ENCODE data around the gene CNKSR3.

CNKSR3 gene

DNA sequence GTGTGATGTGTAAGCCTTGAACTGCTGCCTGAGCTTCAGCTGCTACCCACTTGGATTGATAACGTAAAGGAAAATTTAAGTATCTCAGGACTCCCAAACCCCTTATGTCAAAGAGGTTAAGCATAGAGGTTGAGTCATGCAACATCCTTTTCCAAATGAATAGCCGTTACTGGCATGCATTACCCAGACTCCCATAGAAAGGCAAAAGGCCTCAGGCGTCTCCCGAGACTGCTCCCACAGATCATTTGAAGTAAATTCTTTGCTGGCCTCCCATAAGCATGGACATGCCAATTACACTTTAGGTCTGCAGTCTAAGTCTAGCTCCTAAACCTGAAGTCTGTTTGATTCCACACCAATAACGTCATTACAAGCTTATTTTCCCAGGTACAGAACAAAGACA lies 168.6 kb downstream of the CNKSR3 start:
- no peaks in the 10 kb centered on the region for H3K27me3 ChIP-seq
- intact Hi-C loops (cut with DNase I; ENCODE audit: low total_unique reads) = no loop called here
- H3K9me3 ChIP-seq = no peaks in the 10 kb centered on the region
- TF ChIP-seq, protein P1, sequence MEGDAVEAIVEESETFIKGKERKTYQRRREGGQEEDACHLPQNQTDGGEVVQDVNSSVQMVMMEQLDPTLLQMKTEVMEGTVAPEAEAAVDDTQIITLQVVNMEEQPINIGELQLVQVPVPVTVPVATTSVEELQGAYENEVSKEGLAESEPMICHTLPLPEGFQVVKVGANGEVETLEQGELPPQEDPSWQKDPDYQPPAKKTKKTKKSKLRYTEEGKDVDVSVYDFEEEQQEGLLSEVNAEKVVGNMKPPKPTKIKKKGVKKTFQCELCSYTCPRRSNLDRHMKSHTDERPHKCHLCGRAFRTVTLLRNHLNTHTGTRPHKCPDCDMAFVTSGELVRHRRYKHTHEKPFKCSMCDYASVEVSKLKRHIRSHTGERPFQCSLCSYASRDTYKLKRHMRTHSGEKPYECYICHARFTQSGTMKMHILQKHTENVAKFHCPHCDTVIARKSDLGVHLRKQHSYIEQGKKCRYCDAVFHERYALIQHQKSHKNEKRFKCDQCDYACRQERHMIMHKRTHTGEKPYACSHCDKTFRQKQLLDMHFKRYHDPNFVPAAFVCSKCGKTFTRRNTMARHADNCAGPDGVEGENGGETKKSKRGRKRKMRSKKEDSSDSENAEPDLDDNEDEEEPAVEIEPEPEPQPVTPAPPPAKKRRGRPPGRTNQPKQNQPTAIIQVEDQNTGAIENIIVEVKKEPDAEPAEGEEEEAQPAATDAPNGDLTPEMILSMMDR (IDR thresholded peaks at IDR 0.05) = no peak
- no peaks in the 10 kb centered on the region for H3K36me3 ChIP-seq
- H3K27ac ChIP-seq = no peak overlapping the region
- no peak overlapping the region for H3K4me3 ChIP-seq
- DNase-seq = no peak
- no peaks in the 10 kb centered on the region for H3K4me1 ChIP-seq

- Histone ChIP-seq H3K36me3 (no peaks in the 10 kb centered on the region), H3K9me3 (no peaks in the 10 kb centered on the region), H3K4me1 (no peaks in the 10 kb centered on the region), H3K27me3 (no peaks in the 10 kb centered on the region), H3K4me3 (no peak overlapping the region), H3K27ac (no peak overlapping the region)
- intact Hi-C loops (cut with DNase I; ENCODE audit: low total_unique reads) = no loop called here
- no peak for DNase-seq
- TF ChIP-seq, protein P1 (IDR thresholded peaks at IDR 0.05) = no peak
Observed at GRCh38 chr6:154341336-154341735, 169.1 kb downstream of the CNKSR3 start.

All from tibial artery (tissue), 4 donors.